Skeletal muscle cell (primary cell): ENCODE results near the gene FRS2.
A peak's percentile ranks its signal among the peaks of the same experiment; 100 is the strongest.
"Not testable (repeated sequence)": the region's sequence is repeated elsewhere in the genome, so short reads cannot be mapped to it uniquely, and the experiment has no call there.

Experiments
- DNase-seq: peaks from one replicate; pipeline ENCODE4 v3.0.0-alpha.2; 2010; ENCODE audit warnings: low read depth
- H3K4me3 ChIP-seq: 2 replicates; pipeline ENCODE4 v1.5.1; 2011; ENCODE audit warnings: low read depth, mild to moderate bottlenecking, control low read depth, low read length, moderate library complexity

The FRS2 gene

GRCh38 chr12:69566603-69567002 lies 96.4 kb downstream of the FRS2 start:
- no peak overlapping the region for H3K4me3 ChIP-seq
- no peak for DNase-seq

DNA sequence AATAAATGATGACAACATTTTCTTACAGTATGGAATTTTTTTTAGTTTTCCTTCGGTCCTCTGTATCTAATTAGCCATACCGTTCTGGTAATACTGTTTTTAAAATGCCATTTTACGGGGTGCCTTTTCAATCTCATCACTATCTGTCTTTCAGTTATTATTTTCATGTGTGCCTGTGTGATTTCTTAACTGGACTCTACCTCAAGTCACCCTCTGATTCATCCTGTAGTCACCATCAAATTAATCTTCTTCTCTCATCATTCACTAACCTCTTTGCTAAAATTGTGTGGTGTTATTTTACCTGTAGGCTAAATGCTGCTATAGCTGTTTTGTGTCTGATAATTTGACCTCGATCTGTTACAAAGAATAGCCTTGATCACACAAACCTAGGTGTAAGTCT lies 99.0 kb downstream of the FRS2 start:
- DNase-seq: peak; percentile 16
- no peak overlapping the region for H3K4me3 ChIP-seq

GRCh38 chr12:69570000-69570516 lies 99.9 kb downstream of the FRS2 start:
- no peak for DNase-seq
- no peak overlapping the region for H3K4me3 ChIP-seq

DNA sequence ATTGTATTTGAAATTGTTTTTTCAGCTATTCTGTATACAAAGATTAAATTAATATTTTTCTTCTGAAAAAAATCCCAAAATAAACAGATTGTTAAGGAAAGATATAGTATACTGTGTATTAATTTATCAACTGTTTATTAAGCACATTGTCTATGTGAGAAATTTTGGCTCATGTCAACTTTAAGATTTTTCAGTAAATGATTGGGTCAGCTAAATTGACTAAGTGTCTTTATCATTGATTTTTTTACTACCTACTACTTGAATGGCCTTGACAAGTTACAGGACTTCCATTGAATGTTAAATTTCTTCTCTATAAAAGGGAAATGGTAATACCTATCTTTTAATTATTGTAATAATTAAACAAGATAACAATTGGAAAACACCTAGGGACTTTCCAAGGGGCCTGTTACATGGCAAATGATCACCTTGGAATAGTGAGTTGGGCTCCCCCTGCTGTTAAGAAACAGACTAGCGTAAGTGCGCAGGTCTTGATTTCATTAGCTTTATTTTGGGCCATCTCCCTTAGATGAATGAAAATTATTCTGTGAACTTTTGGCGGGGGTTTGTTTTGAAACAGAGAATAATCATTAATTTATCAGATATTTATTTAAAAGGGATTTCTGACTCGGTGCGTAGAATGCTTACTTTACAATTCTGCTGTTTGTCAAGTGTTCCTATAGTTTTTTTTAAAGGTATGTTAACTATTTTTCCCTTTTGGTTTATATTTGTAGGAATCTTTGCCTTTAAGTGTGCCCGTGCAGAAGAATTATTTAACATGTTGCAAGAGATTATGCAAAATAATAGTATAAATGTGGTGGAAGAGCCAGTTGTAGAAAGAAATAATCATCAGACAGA lies 100.6 kb downstream of the FRS2 start:
- H3K4me3 ChIP-seq: no peak overlapping the region
- DNase-seq: peak; percentile 11

DNA sequence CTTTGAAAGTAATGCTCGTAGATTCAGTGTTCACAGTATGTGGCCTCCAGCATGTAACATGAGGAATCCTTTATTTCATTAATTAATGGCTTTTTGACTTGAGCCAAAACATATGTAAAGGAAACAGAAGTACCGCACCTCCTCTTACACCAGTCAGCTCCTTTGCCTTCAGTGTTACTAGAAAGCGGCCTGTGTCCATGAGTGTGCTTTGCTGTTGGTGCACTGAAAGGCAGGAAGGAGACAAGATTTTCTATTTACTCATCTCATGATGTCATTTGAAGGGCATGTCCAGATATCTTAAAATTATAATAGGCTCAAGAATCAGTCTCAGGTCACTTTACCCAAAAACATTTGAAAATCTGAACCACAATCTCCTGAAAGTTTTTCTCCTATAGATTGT lies 105.2 kb downstream of the FRS2 start:
- DNase-seq: no peak
- no peak overlapping the region for H3K4me3 ChIP-seq

GRCh38 chr12:69578283-69578682 lies 108.1 kb downstream of the FRS2 start:
- no peak overlapping the region for H3K4me3 ChIP-seq
- DNase-seq: no peak

DNA sequence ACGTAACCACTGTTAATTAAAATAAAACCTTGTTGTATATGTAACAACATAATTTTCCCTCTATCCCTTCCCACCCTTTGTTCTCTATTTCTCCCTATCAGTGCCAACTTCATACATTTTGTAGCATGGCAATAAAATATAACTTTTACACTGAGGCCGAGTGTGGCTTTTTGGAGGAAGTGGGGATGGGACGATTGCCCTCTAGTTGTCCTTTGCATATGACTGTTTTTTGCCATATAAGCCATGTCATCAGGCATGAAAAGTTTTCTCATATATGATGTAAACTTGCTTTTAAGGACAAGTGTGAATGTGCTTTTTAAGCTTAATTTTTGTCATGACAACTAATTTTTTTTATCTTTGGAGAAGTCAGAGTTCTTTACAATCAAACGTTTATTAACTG lies 108.8 kb downstream of the FRS2 start:
- H3K4me3 ChIP-seq: no peak overlapping the region
- no peak for DNase-seq

GRCh38 chr12:69580074-69580473 lies 109.9 kb downstream of the FRS2 start:
- no peak overlapping the region for H3K4me3 ChIP-seq
- DNase-seq: no peak

- DNase-seq: no peak
- no peak overlapping the region for H3K4me3 ChIP-seq
Observed at GRCh38 chr12:69583203-69583602, 113.0 kb downstream of the FRS2 start.

DNA sequence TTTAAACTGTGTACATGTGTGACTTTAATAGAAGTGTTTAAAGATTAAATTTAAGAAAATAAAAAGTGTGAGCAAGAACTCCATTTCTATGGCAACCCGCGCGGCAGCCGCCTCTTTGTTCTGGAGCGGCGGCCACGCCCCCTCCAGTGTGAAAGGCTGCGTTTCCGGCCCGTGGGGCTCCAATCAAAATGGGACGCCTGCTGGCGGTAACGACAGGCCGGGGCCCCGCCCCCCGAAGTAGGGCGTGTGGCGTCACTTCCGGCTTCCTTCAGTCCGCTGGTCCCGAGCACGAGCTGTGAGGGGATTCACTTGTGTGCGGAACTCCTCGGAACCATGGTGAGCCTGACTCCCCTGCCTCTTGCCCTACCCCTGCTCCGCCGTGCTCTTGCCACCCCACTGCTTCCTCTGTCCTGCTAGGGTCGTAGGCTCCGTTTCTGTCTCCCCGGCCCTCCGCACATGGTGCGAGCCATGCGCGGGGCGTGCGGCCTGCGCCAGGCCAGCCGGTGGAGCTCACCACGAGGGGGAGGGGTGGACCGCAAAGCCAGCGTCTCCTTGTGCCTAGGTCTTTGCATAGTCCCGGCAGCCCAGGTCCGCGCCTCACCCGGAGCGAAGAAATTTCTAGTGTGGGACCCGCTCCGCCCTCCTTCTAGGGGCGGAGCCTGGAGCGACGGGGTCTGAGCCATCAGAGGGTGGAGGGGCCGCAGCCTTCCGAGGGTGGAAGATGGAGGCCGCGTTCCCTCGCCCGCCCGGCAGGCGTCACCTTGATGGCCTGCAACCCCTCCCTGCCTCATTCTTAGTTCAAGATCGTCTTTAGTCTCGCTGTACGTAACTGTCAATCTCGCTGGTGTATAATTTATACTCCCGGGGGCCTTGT lies 115.2 kb downstream of the FRS2 start, which contains the start of gene CCT2:
TSS of gene CCT2 (plus strand) at position 271 of the 874 bp plus-strand sequence. CDS start at position 334, 63 bp downstream.
- DNase-seq: peak; percentile 77
- peak within 1 kb of the TSS; percentile 97 for H3K4me3 ChIP-seq

DNA sequence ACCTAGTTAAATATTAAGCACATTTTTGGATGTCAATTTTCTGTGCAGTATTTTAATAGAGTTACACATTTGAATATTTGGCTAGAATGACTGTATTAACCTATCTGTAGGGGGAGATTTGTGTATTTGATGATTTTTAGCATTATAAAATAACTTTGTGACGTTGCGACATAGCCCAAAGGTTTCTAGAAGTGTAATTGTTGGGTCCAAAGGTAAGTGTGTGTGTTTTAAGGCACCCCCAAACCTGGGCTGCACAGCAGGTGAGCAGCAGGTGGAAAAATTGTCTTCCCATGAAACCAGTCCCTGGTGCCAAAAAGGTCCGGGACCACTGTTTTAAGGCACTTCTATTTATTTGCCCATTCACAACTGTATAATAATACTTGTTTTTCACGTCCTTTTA lies 118.3 kb downstream of the FRS2 start:
- no peak overlapping the region for H3K4me3 ChIP-seq
- no peak for DNase-seq

DNA sequence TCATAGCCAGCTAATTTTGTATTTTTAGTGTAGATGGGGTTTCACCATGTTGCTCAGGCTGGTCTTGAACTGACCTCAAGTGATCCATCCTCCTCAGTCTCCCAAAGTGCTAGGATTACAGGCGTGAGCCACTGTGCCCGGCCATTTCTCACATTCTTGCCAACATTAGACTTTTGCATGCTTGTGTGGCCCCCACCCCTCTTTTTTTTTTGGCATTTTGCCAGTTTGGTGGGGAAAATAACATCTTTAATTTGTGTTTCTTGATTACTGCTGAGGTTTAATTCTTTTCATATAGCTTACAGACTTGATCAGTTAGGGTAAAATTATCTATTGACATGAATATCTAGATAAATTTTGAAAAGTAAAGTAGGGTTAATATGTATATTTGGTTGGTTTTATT lies 118.9 kb downstream of the FRS2 start:
- H3K4me3 ChIP-seq: no peak overlapping the region
- DNase-seq: no peak

DNA sequence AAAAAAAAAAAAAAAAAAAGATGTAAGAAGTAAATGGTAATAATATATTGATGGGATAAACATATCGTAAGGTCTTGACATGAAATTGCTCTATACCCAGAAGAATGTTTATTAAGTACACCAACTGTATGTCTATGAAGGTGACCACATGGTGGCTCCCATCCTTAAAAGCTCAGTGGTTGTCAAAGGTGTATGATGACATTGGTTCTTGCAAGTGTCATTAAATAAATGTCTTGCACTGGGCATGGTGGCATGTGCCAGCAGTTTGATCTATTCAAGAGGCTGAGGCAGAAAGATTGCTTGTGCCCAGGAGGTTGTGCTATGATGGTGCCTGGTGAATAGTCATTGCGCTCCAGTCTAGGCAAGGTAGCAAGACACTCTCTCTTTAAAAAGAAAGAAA lies 125.5 kb downstream of the FRS2 start:
- no peak for DNase-seq
- no peak overlapping the region for H3K4me3 ChIP-seq

GRCh38 chr12:69598174-69598753 lies 128.1 kb downstream of the FRS2 start:
- H3K4me3 ChIP-seq: no peak overlapping the region
- no peak for DNase-seq

DNA sequence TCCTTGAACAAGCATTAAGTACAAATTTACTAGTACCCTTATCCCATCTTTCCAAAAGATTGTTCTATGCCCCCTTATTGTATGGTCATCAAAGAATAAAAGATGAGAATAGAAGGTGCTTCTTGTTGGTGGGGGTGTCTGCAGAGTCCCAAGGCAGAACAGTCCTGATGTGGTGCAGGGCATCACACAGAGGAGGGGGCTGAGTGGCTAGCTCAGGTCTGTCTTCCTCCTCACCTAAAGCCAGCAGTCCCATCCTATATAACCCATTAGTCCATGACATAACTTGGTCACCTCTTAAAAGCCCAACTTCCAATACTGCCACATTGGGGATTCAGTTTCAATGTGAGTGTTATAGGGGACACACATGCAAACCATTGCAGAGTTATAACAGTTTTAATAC lies 130.6 kb downstream of the FRS2 start:
- no peak for DNase-seq
- no peak overlapping the region for H3K4me3 ChIP-seq

GRCh38 chr12:69601962-69602685 lies 131.9 kb downstream of the FRS2 start:
- DNase-seq: no peak
- no peak overlapping the region for H3K4me3 ChIP-seq

DNA sequence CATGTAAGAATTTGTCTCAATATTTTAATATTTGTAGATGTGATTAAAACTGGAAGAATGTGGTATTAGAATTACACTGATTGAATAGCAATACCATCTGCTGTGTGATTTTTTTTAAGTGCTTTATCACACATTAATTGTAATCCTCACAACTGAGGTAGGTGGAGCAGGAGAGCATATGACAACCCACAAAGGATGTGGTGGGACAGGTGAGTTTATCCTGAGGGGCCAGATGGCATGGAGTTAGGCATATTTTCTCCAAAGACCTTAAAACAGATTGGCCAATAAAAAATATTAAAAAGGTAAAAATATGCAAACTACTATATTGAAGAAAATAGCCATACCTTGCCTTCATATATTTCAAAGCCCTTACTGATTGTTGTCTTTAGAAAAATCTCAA lies 132.8 kb downstream of the FRS2 start:
- no peak for DNase-seq
- H3K4me3 ChIP-seq: no peak overlapping the region

- DNase-seq, H3K4me3 ChIP-seq: not testable (repeated sequence)
Observed at GRCh38 chr12:69603556-69603955, 133.4 kb downstream of the FRS2 start.

- H3K4me3 ChIP-seq, DNase-seq: not testable (repeated sequence)
Observed at GRCh38 chr12:69604275-69604674, 134.1 kb downstream of the FRS2 start.
